Activated naive CD8-positive, alpha-beta T cell treated with anti-CD3 and anti-CD28 coated beads, Interleukin-2, amount 10 ng/mL, durations not matched to agents 7 days and 5 days (primary cell): ENCODE results near the gene SRSF4. TPM values are rescaled to one million over a fixed set of nuclear protein-coding genes. Genes with fewer than 3 reads are reported as not detected.
"Not testable (repeated sequence)": the region's sequence is repeated elsewhere in the genome, so short reads cannot be mapped to it uniquely, and the experiment has no call there.

Source experiments
- ATAC-seq: fragments of 150-1000 bp; cut with Tn5 transposase; one replicate; pipeline ENCODE4 v1.10.0; 2021; ENCODE audit warnings: low read depth, moderate library complexity
- POLR2A ChIA-PET: fragments of 350-600 bp; sonication (Branson Sonifier 250); formaldehyde crosslinking; loops from one replicate; lab custom pipeline; 2021; ENCODE audit warnings: antibody characterized with exemption; lab: Charles Lee
- DNase-seq: peaks from one replicate; pipeline ENCODE4 v3.0.0; 2021
- H3K27ac Mint-ChIP-seq: one replicate; pipeline ENCODE4 v1.8.0; 2022; ENCODE audit warnings: mild to moderate bottlenecking, mixed read lengths
- H3K27me3 Mint-ChIP-seq: one replicate; pipeline ENCODE4 v1.8.0; 2022; ENCODE audit warnings: mild to moderate bottlenecking, moderate library complexity, mixed read lengths
- H3K36me3 Mint-ChIP-seq: one replicate; pipeline ENCODE4 v1.8.0; 2021; ENCODE audit warnings: mild to moderate bottlenecking, mixed read lengths
- H3K4me1 Mint-ChIP-seq: one replicate; pipeline ENCODE4 v1.8.0; 2021; ENCODE audit warnings: mixed read lengths
- H3K4me3 Mint-ChIP-seq: one replicate; pipeline ENCODE4 v1.8.0; 2022; ENCODE audit warnings: mild to moderate bottlenecking, moderate library complexity, mixed read lengths
- H3K9me3 Mint-ChIP-seq: one replicate; pipeline ENCODE4 v1.8.0; 2021; ENCODE audit warnings: mixed read lengths
- total RNA-seq, 2 experiments: library from RNA; stranded (reverse); gene quantifications; one replicate each; pipeline ENCODE4 v1.2.3, GENCODE V29; 2021

Gene SRSF4
- total RNA-seq, 2 experiments from 2014 or later: 119 to 129 TPM

GRCh38 chr1:29148656-29149491 lies 32.8 kb downstream of the SRSF4 start:
- H3K36me3 Mint-ChIP-seq: peaks cover 63% of the 10 kb centered on the region
- H3K27ac Mint-ChIP-seq: peak overlapping the region; percentile 25
- ATAC-seq (no peak), DNase-seq (peak; percentile 26)
- H3K27me3 Mint-ChIP-seq: no peaks in the 10 kb centered on the region
- POLR2A ChIA-PET: no interaction called here
- H3K9me3 Mint-ChIP-seq: no peaks in the 10 kb centered on the region
- H3K4me3 Mint-ChIP-seq: no peak overlapping the region
- no peaks in the 10 kb centered on the region for H3K4me1 Mint-ChIP-seq

- Mint-ChIP-seq H3K4me3 (no peak overlapping the region), H3K27ac (no peak overlapping the region), H3K9me3 (no peaks in the 10 kb centered on the region), H3K36me3 (peaks cover 54% of the 10 kb centered on the region), H3K27me3 (no peaks in the 10 kb centered on the region), H3K4me1 (no peaks in the 10 kb centered on the region)
- POLR2A ChIA-PET: interaction anchor here (0.6 kb wide), 1 partner anchor 34 kb away, joined by 3 read pairs; no protein-coding TSS in a partner anchor
- no peak for ATAC-seq
- peak; percentile 5 for DNase-seq
Observed at GRCh38 chr1:29145739-29146437, 35.8 kb downstream of the SRSF4 start.

GRCh38 chr1:29144178-29144577 lies 37.5 kb downstream of the SRSF4 start:
- Mint-ChIP-seq H3K9me3 (no peaks in the 10 kb centered on the region), H3K36me3 (peaks cover 42% of the 10 kb centered on the region), H3K27me3 (no peaks in the 10 kb centered on the region), H3K4me3 (no peak overlapping the region), H3K27ac (no peak overlapping the region), H3K4me1 (no peaks in the 10 kb centered on the region)
- POLR2A ChIA-PET: no interaction called here
- DNase-seq (peak; percentile 5), ATAC-seq (no peak)

GRCh38 chr1:29142714-29143113 lies 39.0 kb downstream of the SRSF4 start:
- POLR2A ChIA-PET: no interaction called here
- Mint-ChIP-seq H3K9me3 (no peaks in the 10 kb centered on the region), H3K4me3 (no peak overlapping the region), H3K36me3 (peaks cover 28% of the 10 kb centered on the region), H3K27me3 (no peaks in the 10 kb centered on the region), H3K4me1 (no peaks in the 10 kb centered on the region), H3K27ac (no peak overlapping the region)
- DNase-seq (no peak), ATAC-seq (no peak)

- POLR2A ChIA-PET: interaction anchor here (0.6 kb wide), 1 partner anchor 31 kb away, joined by 3 read pairs; no protein-coding TSS in a partner anchor
- peaks cover 7% of the 10 kb centered on the region for H3K27me3 Mint-ChIP-seq
- no peaks in the 10 kb centered on the region for H3K9me3 Mint-ChIP-seq
- no peaks in the 10 kb centered on the region for H3K36me3 Mint-ChIP-seq
- no peaks in the 10 kb centered on the region for H3K4me1 Mint-ChIP-seq
- ATAC-seq (no peak), DNase-seq (no peak)
- no peak overlapping the region for H3K27ac Mint-ChIP-seq
- H3K4me3 Mint-ChIP-seq: no peak overlapping the region
Observed at GRCh38 chr1:29136391-29136915, 45.2 kb downstream of the SRSF4 start.

- H3K36me3 Mint-ChIP-seq: no peaks in the 10 kb centered on the region
- H3K4me3 Mint-ChIP-seq: no peak overlapping the region
- no peaks in the 10 kb centered on the region for H3K4me1 Mint-ChIP-seq
- no peaks in the 10 kb centered on the region for H3K9me3 Mint-ChIP-seq
- ATAC-seq (no peak), DNase-seq (no peak)
- POLR2A ChIA-PET: no interaction called here
- H3K27me3 Mint-ChIP-seq: peaks cover 7% of the 10 kb centered on the region
- no peak overlapping the region for H3K27ac Mint-ChIP-seq
Observed at GRCh38 chr1:29134695-29135028, 47.0 kb downstream of the SRSF4 start.

GRCh38 chr1:29133861-29134694 lies 47.6 kb downstream of the SRSF4 start:
- no peaks in the 10 kb centered on the region for H3K36me3 Mint-ChIP-seq
- ATAC-seq (no peak), DNase-seq (no peak)
- no peaks in the 10 kb centered on the region for H3K9me3 Mint-ChIP-seq
- POLR2A ChIA-PET: no interaction called here
- H3K27me3 Mint-ChIP-seq: peaks cover 7% of the 10 kb centered on the region
- no peak overlapping the region for H3K27ac Mint-ChIP-seq
- H3K4me1 Mint-ChIP-seq: no peaks in the 10 kb centered on the region
- H3K4me3 Mint-ChIP-seq: peak overlapping the region; percentile 19

- H3K9me3 Mint-ChIP-seq, ATAC-seq, POLR2A ChIA-PET, H3K4me3 Mint-ChIP-seq, H3K4me1 Mint-ChIP-seq, H3K36me3 Mint-ChIP-seq, H3K27ac Mint-ChIP-seq, DNase-seq: not testable (repeated sequence)
- peaks cover 11% of the 10 kb centered on the region for H3K27me3 Mint-ChIP-seq
Observed at GRCh38 chr1:29131056-29131455, 50.6 kb downstream of the SRSF4 start.

- ATAC-seq: no peak
- POLR2A ChIA-PET: interaction anchor here (1.5 kb wide), 1 partner anchor 9 kb away, joined by 3 read pairs; no protein-coding TSS in a partner anchor
- H3K4me1 Mint-ChIP-seq: peaks cover 7% of the 10 kb centered on the region
- no peaks in the 10 kb centered on the region for H3K9me3 Mint-ChIP-seq
- H3K27me3 Mint-ChIP-seq: peaks cover 20% of the 10 kb centered on the region
- no peak overlapping the region for H3K4me3 Mint-ChIP-seq
- H3K27ac Mint-ChIP-seq: no peak overlapping the region
- DNase-seq: no peak
- no peaks in the 10 kb centered on the region for H3K36me3 Mint-ChIP-seq
Observed at GRCh38 chr1:29129916-29130315, 51.8 kb downstream of the SRSF4 start.

- Mint-ChIP-seq H3K4me3 (no peak overlapping the region), H3K27ac (no peak overlapping the region), H3K9me3 (no peaks in the 10 kb centered on the region), H3K36me3 (no peaks in the 10 kb centered on the region), H3K27me3 (peaks cover 17% of the 10 kb centered on the region), H3K4me1 (peaks cover 7% of the 10 kb centered on the region)
- ATAC-seq (no peak), DNase-seq (no peak)
- POLR2A ChIA-PET: no interaction called here
Observed at GRCh38 chr1:29128739-29129138, 53.0 kb downstream of the SRSF4 start.

- H3K36me3 Mint-ChIP-seq: no peaks in the 10 kb centered on the region
Observed at GRCh38 chr1:29126198-29126597, 55.5 kb downstream of the SRSF4 start.

GRCh38 chr1:29125788-29126187 lies 55.9 kb downstream of the SRSF4 start:
- DNase-seq: no peak
- no peak for ATAC-seq
- no peaks in the 10 kb centered on the region for H3K36me3 Mint-ChIP-seq
- POLR2A ChIA-PET: no interaction called here
- H3K4me1 Mint-ChIP-seq: peaks cover 9% of the 10 kb centered on the region
- H3K27me3 Mint-ChIP-seq: peaks cover 29% of the 10 kb centered on the region
- H3K9me3 Mint-ChIP-seq: no peaks in the 10 kb centered on the region
- no peak overlapping the region for H3K27ac Mint-ChIP-seq
- H3K4me3 Mint-ChIP-seq: peak overlapping the region; percentile 80

More at GRCh38 chr1:29126198-29126597, 55.5 kb downstream of the SRSF4 start:
- DNase-seq (no peak), ATAC-seq (no peak)
- Mint-ChIP-seq H3K27me3 (peaks cover 27% of the 10 kb centered on the region), H3K9me3 (no peaks in the 10 kb centered on the region), H3K4me3 (peak overlapping the region; percentile 80), H3K27ac (no peak overlapping the region), H3K4me1 (peaks cover 9% of the 10 kb centered on the region)
- POLR2A ChIA-PET: no interaction called here

GRCh38 chr1:29125237-29125641 lies 56.5 kb downstream of the SRSF4 start:
- H3K4me1 Mint-ChIP-seq: peaks cover 9% of the 10 kb centered on the region
- no peak for ATAC-seq

More at GRCh38 chr1:29125237-29125641, 56.5 kb downstream of the SRSF4 start:
- no peak for DNase-seq
- Mint-ChIP-seq H3K4me3 (peak overlapping the region; percentile 80), H3K27ac (peak overlapping the region; percentile 25), H3K27me3 (peaks cover 30% of the 10 kb centered on the region), H3K36me3 (no peaks in the 10 kb centered on the region), H3K9me3 (no peaks in the 10 kb centered on the region)
- POLR2A ChIA-PET: interaction anchor here (0.8 kb wide), 1 partner anchor 77 kb away, joined by 3 read pairs; no protein-coding TSS in a partner anchor
